Measurements from ENCODE around the gene NDUFA3.
"Not testable (repeated sequence)": the region's sequence is repeated elsewhere in the genome, so short reads cannot be mapped to it uniquely, and the experiment has no call there.

The NDUFA3 gene

GRCh38 chr19:54099190-54099902 is 3.3 kb upstream of the NDUFA3 start:
- H3K27me3 Mint-ChIP-seq: peaks cover 12% of the 10 kb centered on the region
- no peak overlapping the region for H3K27ac Mint-ChIP-seq
- no peaks in the 10 kb centered on the region for H3K36me3 Mint-ChIP-seq (ENCODE audit: low read depth)
- H3K9me3 Mint-ChIP-seq: no peaks in the 10 kb centered on the region
- no peak overlapping the region for H3K4me3 Mint-ChIP-seq
- peaks cover 21% of the 10 kb centered on the region for H3K4me1 Mint-ChIP-seq (ENCODE audit: low read depth)

GRCh38 chr19:54099903-54100255 is 2.8 kb upstream of the NDUFA3 start:
- not testable (repeated sequence) for H3K9me3 Mint-ChIP-seq; H3K36me3 Mint-ChIP-seq (ENCODE audit: low read depth); H3K4me3 Mint-ChIP-seq; H3K27ac Mint-ChIP-seq; H3K27me3 Mint-ChIP-seq
- H3K4me1 Mint-ChIP-seq (ENCODE audit: low read depth): peaks cover 24% of the 10 kb centered on the region

GRCh38 chr19:54100561-54100960 is 2.1 kb upstream of the NDUFA3 start, which contains the start of gene OSCAR:
Gene OSCAR (minus strand): TSS chr19:54100803. CDS start chr19:54100792, 11 bp downstream.
- Mint-ChIP-seq H3K27ac (no peak within 1 kb of the TSS), H3K4me3 (peak within 1 kb of the TSS; percentile 52), H3K4me1 (ENCODE audit: low read depth) (peaks cover 26% of the 10 kb centered on the region), H3K36me3 (ENCODE audit: low read depth) (peaks cover 3% of the 10 kb centered on the region), H3K27me3 (peaks cover 6% of the 10 kb centered on the region), H3K9me3 (no peaks in the 10 kb centered on the region)

- Mint-ChIP-seq H3K27me3 (no peaks in the 10 kb centered on the region), H3K4me3 (no peak overlapping the region), H3K4me1 (ENCODE audit: low read depth) (peaks cover 22% of the 10 kb centered on the region), H3K9me3 (no peaks in the 10 kb centered on the region), H3K27ac (no peak overlapping the region), H3K36me3 (ENCODE audit: low read depth) (peaks cover 26% of the 10 kb centered on the region)
Observed at GRCh38 chr19:54104998-54105715, 2.5 kb downstream of the NDUFA3 start.

GRCh38 chr19:54105796-54106195 is 3.1 kb downstream of the NDUFA3 start:
- H3K4me1 Mint-ChIP-seq (ENCODE audit: low read depth): peaks cover 23% of the 10 kb centered on the region
- no peaks in the 10 kb centered on the region for H3K9me3 Mint-ChIP-seq
- no peak overlapping the region for H3K4me3 Mint-ChIP-seq
- peaks cover 31% of the 10 kb centered on the region for H3K36me3 Mint-ChIP-seq (ENCODE audit: low read depth)
- H3K27me3 Mint-ChIP-seq: no peaks in the 10 kb centered on the region
- no peak overlapping the region for H3K27ac Mint-ChIP-seq

GRCh38 chr19:54106716-54107115 is 4.1 kb downstream of the NDUFA3 start:
- H3K9me3 Mint-ChIP-seq: no peaks in the 10 kb centered on the region
- H3K4me1 Mint-ChIP-seq (ENCODE audit: low read depth): peaks cover 25% of the 10 kb centered on the region
- H3K27ac Mint-ChIP-seq: no peak overlapping the region
- H3K4me3 Mint-ChIP-seq: no peak overlapping the region
- peaks cover 34% of the 10 kb centered on the region for H3K36me3 Mint-ChIP-seq (ENCODE audit: low read depth)
- H3K27me3 Mint-ChIP-seq: no peaks in the 10 kb centered on the region

GRCh38 chr19:54107876-54108490 is 5.3 kb downstream of the NDUFA3 start:
- peaks cover 17% of the 10 kb centered on the region for H3K4me1 Mint-ChIP-seq (ENCODE audit: low read depth)
- H3K27ac Mint-ChIP-seq: no peak overlapping the region
- no peak overlapping the region for H3K4me3 Mint-ChIP-seq
- H3K27me3 Mint-ChIP-seq: no peaks in the 10 kb centered on the region
- H3K36me3 Mint-ChIP-seq (ENCODE audit: low read depth): peaks cover 39% of the 10 kb centered on the region
- H3K9me3 Mint-ChIP-seq: no peaks in the 10 kb centered on the region

GRCh38 chr19:54108496-54108895 is 5.8 kb downstream of the NDUFA3 start:
- Mint-ChIP-seq H3K36me3 (ENCODE audit: low read depth) (peaks cover 44% of the 10 kb centered on the region), H3K4me3 (no peak overlapping the region)

GRCh38 chr19:54109651-54110050 is 7.0 kb downstream of the NDUFA3 start:
- Mint-ChIP-seq H3K9me3 (no peaks in the 10 kb centered on the region), H3K4me1 (ENCODE audit: low read depth) (peaks cover 29% of the 10 kb centered on the region), H3K36me3 (ENCODE audit: low read depth) (peaks cover 50% of the 10 kb centered on the region), H3K27ac (no peak overlapping the region), H3K27me3 (no peaks in the 10 kb centered on the region), H3K4me3 (no peak overlapping the region)

More at GRCh38 chr19:54108496-54108895, 5.8 kb downstream of the NDUFA3 start:
- Mint-ChIP-seq H3K9me3 (no peaks in the 10 kb centered on the region), H3K27me3 (no peaks in the 10 kb centered on the region), H3K27ac (no peak overlapping the region), H3K4me1 (ENCODE audit: low read depth) (peaks cover 23% of the 10 kb centered on the region)

GRCh38 chr19:54114340-54115108 is 11.9 kb downstream of the NDUFA3 start:
- peak overlapping the region; percentile 90 for H3K4me3 Mint-ChIP-seq
- H3K27me3 Mint-ChIP-seq: no peaks in the 10 kb centered on the region
- peak overlapping the region; percentile 90 for H3K27ac Mint-ChIP-seq
- peaks cover 40% of the 10 kb centered on the region for H3K4me1 Mint-ChIP-seq (ENCODE audit: low read depth)
- H3K9me3 Mint-ChIP-seq: no peaks in the 10 kb centered on the region
- H3K36me3 Mint-ChIP-seq (ENCODE audit: low read depth): peaks cover 40% of the 10 kb centered on the region

- H3K36me3 Mint-ChIP-seq (ENCODE audit: low read depth): peaks cover 43% of the 10 kb centered on the region
- H3K4me3 Mint-ChIP-seq: peak within 1 kb of the TSS; percentile 90
- peak within 1 kb of the TSS; percentile 90 for H3K27ac Mint-ChIP-seq
- peaks cover 40% of the 10 kb centered on the region for H3K4me1 Mint-ChIP-seq (ENCODE audit: low read depth)
- H3K27me3 Mint-ChIP-seq: no peaks in the 10 kb centered on the region
- no peaks in the 10 kb centered on the region for H3K9me3 Mint-ChIP-seq
Observed at GRCh38 chr19:54115109-54116063, 12.7 kb downstream of the NDUFA3 start, which contains the start of the genes PRPF31 and TFPT. Gene PRPF31 (plus strand): TSS chr19:54115754. CDS start chr19:54118279, 2,525 bp downstream. Gene TFPT (minus strand): TSS chr19:54115657. CDS start chr19:54115269, 388 bp downstream.

- Mint-ChIP-seq H3K9me3 (no peaks in the 10 kb centered on the region), H3K4me1 (ENCODE audit: low read depth) (peaks cover 12% of the 10 kb centered on the region), H3K27ac (no peak overlapping the region), H3K4me3 (no peak overlapping the region), H3K27me3 (no peaks in the 10 kb centered on the region), H3K36me3 (ENCODE audit: low read depth) (peaks cover 39% of the 10 kb centered on the region)
Observed at GRCh38 chr19:54121259-54121658, 18.6 kb downstream of the NDUFA3 start.

- Mint-ChIP-seq H3K27me3 (no peaks in the 10 kb centered on the region), H3K36me3 (ENCODE audit: low read depth) (peaks cover 43% of the 10 kb centered on the region), H3K9me3 (no peaks in the 10 kb centered on the region), H3K27ac (no peak overlapping the region), H3K4me3 (no peak overlapping the region), H3K4me1 (ENCODE audit: low read depth) (no peaks in the 10 kb centered on the region)
Observed at GRCh38 chr19:54123682-54124081, 21.0 kb downstream of the NDUFA3 start.

GRCh38 chr19:54124393-54124792 is 21.7 kb downstream of the NDUFA3 start:
- no peaks in the 10 kb centered on the region for H3K4me1 Mint-ChIP-seq (ENCODE audit: low read depth)
- peaks cover 41% of the 10 kb centered on the region for H3K36me3 Mint-ChIP-seq (ENCODE audit: low read depth)
- H3K27ac Mint-ChIP-seq: no peak overlapping the region

More at GRCh38 chr19:54124393-54124792, 21.7 kb downstream of the NDUFA3 start:
- Mint-ChIP-seq H3K9me3 (no peaks in the 10 kb centered on the region), H3K4me3 (no peak overlapping the region), H3K27me3 (no peaks in the 10 kb centered on the region)
